HepG2 (cell line): ENCODE data around the gene LEAP2. TPM values are rescaled to one million over a fixed set of nuclear protein-coding genes. Genes with fewer than 3 reads are reported as not detected.

Source experiments
- FOXK2 ChIP-seq: fragments of 450-650 bp; IDR thresholded peaks from 2 replicates; pipeline ENCODE4 v1.6.1; 2016
- FOXP1 ChIP-seq, 2 experiments: fragments of 450-650 bp in 1 of 2; IDR thresholded peaks; 2 replicates each; pipeline ENCODE4 v1.6.1; 2017 to 2018; ENCODE audit warnings: antibody characterized with exemption in 1 of 2
- KAT7 ChIP-seq: IDR thresholded peaks from 2 replicates; pipeline ENCODE4 v1.6.1; 2018; ENCODE audit warnings: borderline replicate concordance, missing compliant biosample characterization
- MAFF ChIP-seq: IDR thresholded peaks from 2 replicates; pipeline ENCODE4 v1.6.1; 2011; ENCODE audit warnings: low read depth, low read length, improper control_type of control experiment
- MED13 ChIP-seq: sonication (generic); formaldehyde crosslinking; IDR thresholded peaks from 2 replicates; pipeline ENCODE4 v1.5.0; 2020; ENCODE audit warnings: missing genetic modification reagents
- MTA1 ChIP-seq: sonication (generic); formaldehyde crosslinking; IDR thresholded peaks from 2 replicates; pipeline ENCODE4 v1.4.0; 2020; ENCODE audit warnings: missing genetic modification reagents, mild to moderate bottlenecking, borderline replicate concordance
- NFATC3 ChIP-seq: sonication (generic); formaldehyde crosslinking; IDR thresholded peaks from 2 replicates; pipeline ENCODE4 v1.5.1; 2020; ENCODE audit warnings: mild to moderate bottlenecking, missing genetic modification reagents
- NONO ChIP-seq, 2 experiments: fragments of 450-650 bp in 1 of 2; sonication (generic) in 1 of 2; formaldehyde crosslinking in 1 of 2; IDR thresholded peaks in 1 of 2; conservative IDR thresholded peaks in 1 of 2; 2 replicates each; pipeline versions ENCODE4 v1.6.1 to v1.8.0; 2017 to 2022; ENCODE audit warnings: mild to moderate bottlenecking in 1 of 2, missing genetic modification reagents in 1 of 2, moderate library complexity in 1 of 2
- SMYD3 ChIP-seq: sonication (generic); formaldehyde crosslinking; IDR thresholded peaks from 2 replicates; pipeline ENCODE4 v1.8.1; 2023; ENCODE audit warnings: mild to moderate bottlenecking, missing genetic modification reagents
- TCF12 ChIP-seq, 2 experiments: fragments of 450-650 bp in 1 of 2; sonication (generic) in 1 of 2; formaldehyde crosslinking in 1 of 2; IDR thresholded peaks; 2 replicates each; pipeline versions ENCODE4 v1.6.1 to v1.8.0; 2017 to 2022; ENCODE audit warnings: antibody characterized with exemption in 1 of 2, mild to moderate bottlenecking in 1 of 2, missing genetic modification reagents in 1 of 2, moderate library complexity in 1 of 2
- ZNF17 ChIP-seq: sonication (generic); formaldehyde crosslinking; IDR thresholded peaks from 2 replicates; pipeline ENCODE4 v1.5.0; 2020; ENCODE audit warnings: mild to moderate bottlenecking, missing genetic modification reagents
- ZNF180 ChIP-seq: sonication (generic); formaldehyde crosslinking; IDR thresholded peaks from 2 replicates; pipeline ENCODE4 v1.4.0; 2020; ENCODE audit warnings: low read depth, missing genetic modification reagents, borderline replicate concordance
- ZNF350 ChIP-seq: sonication (generic); formaldehyde crosslinking; IDR thresholded peaks from 2 replicates; pipeline ENCODE4 v1.4.0; 2020; ENCODE audit warnings: mild to moderate bottlenecking, low read depth, missing genetic modification reagents, borderline replicate concordance
- ZNF451 ChIP-seq: sonication (generic); formaldehyde crosslinking; IDR thresholded peaks from 2 replicates; pipeline ENCODE4 v1.5.0; 2020; ENCODE audit warnings: mild to moderate bottlenecking, missing genetic modification reagents
- ZNF558 ChIP-seq: sonication (generic); formaldehyde crosslinking; IDR thresholded peaks from 2 replicates; pipeline ENCODE4 v1.9.0; 2022; ENCODE audit warnings: mild to moderate bottlenecking, missing genetic modification reagents, borderline replicate concordance
- ZNF660 ChIP-seq: sonication (generic); formaldehyde crosslinking; IDR thresholded peaks from 2 replicates; pipeline ENCODE4 v1.5.1; 2020; ENCODE audit warnings: mild to moderate bottlenecking, low read depth, missing genetic modification reagents, borderline replicate concordance
- ZSCAN29 ChIP-seq: sonication (generic); formaldehyde crosslinking; conservative IDR thresholded peaks from 2 replicates; pipeline ENCODE4 v1.4.0; 2020; ENCODE audit warnings: mild to moderate bottlenecking, missing genetic modification reagents
- polyA plus RNA-seq, 8 experiments: library from polyadenylated mRNA; depleted of rRNA in 3 of 8; stranded (reverse) in 7 of 8; unstranded in 1 of 8; fragments of >200 nt; fragmentation: Illumina TruSeq in 4 of 8; extraction: Trizol in 4 of 8; gene quantifications; 2 replicates each; pipeline versions ENCODE4 v1.2.1 to v1.2.3, GENCODE V29; 2011 to 2016; ENCODE audit warnings: low read depth in 4 of 8, missing spikeins in 1 of 8, mixed read lengths in 1 of 8; ENCODE audit not compliant: insufficient read depth in 1 of 8
- total RNA-seq, 5 experiments: library from RNA; depleted of rRNA; stranded (reverse); fragments of >200 nt; fragmentation: Illumina TruSeq; extraction: Trizol; gene quantifications; 2 replicates each; pipeline ENCODE4 v1.2.3, GENCODE V29; 2016; ENCODE audit warnings: low read depth in 1 of 5
- TF ChIP-seq, protein P1 (sequence below): sonication (generic); formaldehyde crosslinking; IDR thresholded peaks from 2 replicates; pipeline ENCODE4 v1.5.0; 2020; ENCODE audit warnings: missing genetic modification reagents
- TF ChIP-seq, protein P2 (sequence below): sonication (generic); formaldehyde crosslinking; IDR thresholded peaks from 2 replicates; pipeline ENCODE4 v1.9.0; 2021; ENCODE audit warnings: missing genetic modification reagents, mild to moderate bottlenecking, borderline replicate concordance
- TF ChIP-seq, protein P3 (sequence below): sonication (generic); formaldehyde crosslinking; IDR thresholded peaks from 2 replicates; pipeline ENCODE4; 2020; ENCODE audit warnings: missing genetic modification reagents, mild to moderate bottlenecking, borderline replicate concordance
- TF ChIP-seq, protein P4 (sequence below): sonication (generic); formaldehyde crosslinking; IDR thresholded peaks from 2 replicates; pipeline ENCODE4 v1.4.0; 2020; ENCODE audit warnings: mild to moderate bottlenecking, missing genetic modification reagents
- TF ChIP-seq, protein P5 (sequence below): sonication (generic); formaldehyde crosslinking; IDR thresholded peaks from 2 replicates; pipeline ENCODE4 v1.8.1; 2023; ENCODE audit warnings: mild to moderate bottlenecking, missing genetic modification reagents

LEAP2 gene
- total and polyA plus RNA-seq, 2 of the 13 experiments (the other 11 are each of a cell fraction or from before 2014, with no cell fraction given) = 23.9 to 51.9 TPM

DNA sequence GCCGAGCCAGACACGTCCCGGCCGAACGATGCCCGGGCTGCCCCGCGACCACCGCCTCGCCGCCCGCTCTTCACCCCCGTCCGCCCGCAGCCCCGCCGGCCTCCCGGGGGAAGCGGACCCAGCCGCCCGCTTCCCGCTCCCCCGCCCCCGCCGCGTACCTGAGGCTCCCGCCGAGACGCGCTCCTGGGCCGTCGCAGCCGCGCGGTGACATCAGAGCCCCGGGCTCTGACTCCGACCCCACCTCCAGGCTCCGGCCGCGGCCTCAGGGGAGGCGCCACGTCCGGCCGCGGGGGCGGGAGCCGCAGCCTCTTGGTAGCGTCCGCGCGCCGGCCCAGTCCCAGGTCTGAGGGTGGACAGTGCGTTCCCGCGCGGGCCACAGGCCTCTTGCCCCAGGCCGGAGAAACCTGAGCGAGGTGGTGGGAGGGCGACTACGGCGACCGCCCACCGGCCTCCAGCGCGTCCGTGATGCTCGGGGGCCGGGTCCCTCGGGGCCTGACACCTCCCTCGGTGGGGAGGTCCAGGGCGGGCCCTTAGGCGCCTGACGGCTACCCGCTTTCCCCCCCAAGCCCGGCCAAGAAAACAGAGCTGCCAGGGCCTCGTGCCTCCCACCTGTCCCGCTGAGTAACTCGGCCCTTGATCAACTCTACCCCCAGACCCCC lies 42.9 kb upstream of the LEAP2 start, which contains the start of gene SHROOM1 (continued):
- TF ChIP-seq, protein P1, sequence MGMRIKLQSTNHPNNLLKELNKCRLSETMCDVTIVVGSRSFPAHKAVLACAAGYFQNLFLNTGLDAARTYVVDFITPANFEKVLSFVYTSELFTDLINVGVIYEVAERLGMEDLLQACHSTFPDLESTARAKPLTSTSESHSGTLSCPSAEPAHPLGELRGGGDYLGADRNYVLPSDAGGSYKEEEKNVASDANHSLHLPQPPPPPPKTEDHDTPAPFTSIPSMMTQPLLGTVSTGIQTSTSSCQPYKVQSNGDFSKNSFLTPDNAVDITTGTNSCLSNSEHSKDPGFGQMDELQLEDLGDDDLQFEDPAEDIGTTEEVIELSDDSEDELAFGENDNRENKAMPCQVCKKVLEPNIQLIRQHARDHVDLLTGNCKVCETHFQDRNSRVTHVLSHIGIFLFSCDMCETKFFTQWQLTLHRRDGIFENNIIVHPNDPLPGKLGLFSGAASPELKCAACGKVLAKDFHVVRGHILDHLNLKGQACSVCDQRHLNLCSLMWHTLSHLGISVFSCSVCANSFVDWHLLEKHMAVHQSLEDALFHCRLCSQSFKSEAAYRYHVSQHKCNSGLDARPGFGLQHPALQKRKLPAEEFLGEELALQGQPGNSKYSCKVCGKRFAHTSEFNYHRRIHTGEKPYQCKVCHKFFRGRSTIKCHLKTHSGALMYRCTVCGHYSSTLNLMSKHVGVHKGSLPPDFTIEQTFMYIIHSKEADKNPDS (CRISPR knock-in tag) = peak; percentile 41; the same call in 1 of the 2 replicates
- TF ChIP-seq, protein P2, sequence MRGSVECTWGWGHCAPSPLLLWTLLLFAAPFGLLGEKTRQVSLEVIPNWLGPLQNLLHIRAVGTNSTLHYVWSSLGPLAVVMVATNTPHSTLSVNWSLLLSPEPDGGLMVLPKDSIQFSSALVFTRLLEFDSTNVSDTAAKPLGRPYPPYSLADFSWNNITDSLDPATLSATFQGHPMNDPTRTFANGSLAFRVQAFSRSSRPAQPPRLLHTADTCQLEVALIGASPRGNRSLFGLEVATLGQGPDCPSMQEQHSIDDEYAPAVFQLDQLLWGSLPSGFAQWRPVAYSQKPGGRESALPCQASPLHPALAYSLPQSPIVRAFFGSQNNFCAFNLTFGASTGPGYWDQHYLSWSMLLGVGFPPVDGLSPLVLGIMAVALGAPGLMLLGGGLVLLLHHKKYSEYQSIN (CRISPR knock-in tag) = no peak
- TF ChIP-seq ZNF660 (CRISPR knock-in tag) = no peak
- no peak for TF ChIP-seq TCF12 (IDR thresholded peaks at IDR 0.05)
- TF ChIP-seq TCF12 (CRISPR knock-in tag; IDR thresholded peaks at IDR 0.05) = peak; percentile 66; the same call in 1 of the 2 replicates
- no peak for TF ChIP-seq ZSCAN29 (CRISPR knock-in tag)
- TF ChIP-seq, protein P3, sequence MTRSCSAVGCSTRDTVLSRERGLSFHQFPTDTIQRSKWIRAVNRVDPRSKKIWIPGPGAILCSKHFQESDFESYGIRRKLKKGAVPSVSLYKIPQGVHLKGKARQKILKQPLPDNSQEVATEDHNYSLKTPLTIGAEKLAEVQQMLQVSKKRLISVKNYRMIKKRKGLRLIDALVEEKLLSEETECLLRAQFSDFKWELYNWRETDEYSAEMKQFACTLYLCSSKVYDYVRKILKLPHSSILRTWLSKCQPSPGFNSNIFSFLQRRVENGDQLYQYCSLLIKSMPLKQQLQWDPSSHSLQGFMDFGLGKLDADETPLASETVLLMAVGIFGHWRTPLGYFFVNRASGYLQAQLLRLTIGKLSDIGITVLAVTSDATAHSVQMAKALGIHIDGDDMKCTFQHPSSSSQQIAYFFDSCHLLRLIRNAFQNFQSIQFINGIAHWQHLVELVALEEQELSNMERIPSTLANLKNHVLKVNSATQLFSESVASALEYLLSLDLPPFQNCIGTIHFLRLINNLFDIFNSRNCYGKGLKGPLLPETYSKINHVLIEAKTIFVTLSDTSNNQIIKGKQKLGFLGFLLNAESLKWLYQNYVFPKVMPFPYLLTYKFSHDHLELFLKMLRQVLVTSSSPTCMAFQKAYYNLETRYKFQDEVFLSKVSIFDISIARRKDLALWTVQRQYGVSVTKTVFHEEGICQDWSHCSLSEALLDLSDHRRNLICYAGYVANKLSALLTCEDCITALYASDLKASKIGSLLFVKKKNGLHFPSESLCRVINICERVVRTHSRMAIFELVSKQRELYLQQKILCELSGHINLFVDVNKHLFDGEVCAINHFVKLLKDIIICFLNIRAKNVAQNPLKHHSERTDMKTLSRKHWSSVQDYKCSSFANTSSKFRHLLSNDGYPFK (CRISPR knock-in tag) = no peak
- TF ChIP-seq KAT7 (CRISPR knock-in tag) = peak; percentile 68
- no peak; the same call in 1 of the 2 replicates for TF ChIP-seq ZNF558 (CRISPR knock-in tag)
- no peak for TF ChIP-seq ZNF180 (CRISPR knock-in tag)
- TF ChIP-seq NONO (IDR thresholded peaks at IDR 0.05) = no peak
- peak; percentile 79 for TF ChIP-seq NONO (CRISPR knock-in tag; conservative IDR thresholded peaks at IDR 0.05)
- TF ChIP-seq ZNF451 = peak; percentile 35; the same call in 1 of the 2 replicates
- TF ChIP-seq, protein P4, sequence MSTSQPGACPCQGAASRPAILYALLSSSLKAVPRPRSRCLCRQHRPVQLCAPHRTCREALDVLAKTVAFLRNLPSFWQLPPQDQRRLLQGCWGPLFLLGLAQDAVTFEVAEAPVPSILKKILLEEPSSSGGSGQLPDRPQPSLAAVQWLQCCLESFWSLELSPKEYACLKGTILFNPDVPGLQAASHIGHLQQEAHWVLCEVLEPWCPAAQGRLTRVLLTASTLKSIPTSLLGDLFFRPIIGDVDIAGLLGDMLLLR (CRISPR knock-in tag) = no peak; the same call in 1 of the 2 replicates
- no peak for TF ChIP-seq NFATC3
- TF ChIP-seq FOXK2 = no peak
- TF ChIP-seq SMYD3 (CRISPR knock-in tag) = no peak
- no peak for TF ChIP-seq ZNF17 (CRISPR knock-in tag)
- no peak for TF ChIP-seq MED13 (CRISPR knock-in tag)
- TF ChIP-seq, protein P5, sequence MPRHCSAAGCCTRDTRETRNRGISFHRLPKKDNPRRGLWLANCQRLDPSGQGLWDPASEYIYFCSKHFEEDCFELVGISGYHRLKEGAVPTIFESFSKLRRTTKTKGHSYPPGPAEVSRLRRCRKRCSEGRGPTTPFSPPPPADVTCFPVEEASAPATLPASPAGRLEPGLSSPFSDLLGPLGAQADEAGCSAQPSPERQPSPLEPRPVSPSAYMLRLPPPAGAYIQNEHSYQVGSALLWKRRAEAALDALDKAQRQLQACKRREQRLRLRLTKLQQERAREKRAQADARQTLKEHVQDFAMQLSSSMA (CRISPR knock-in tag) = no peak
- no peak for TF ChIP-seq MAFF
- no peak; the same call in 1 of the 2 replicates for TF ChIP-seq MTA1 (CRISPR knock-in tag)
- TF ChIP-seq ZNF350 (CRISPR knock-in tag) = no peak
- TF ChIP-seq FOXP1 (IDR thresholded peaks at IDR 0.05) = no peak
- TF ChIP-seq FOXP1 (CRISPR knock-in tag; IDR thresholded peaks at IDR 0.05) = no peak
